Measurements from ENCODE around the gene TEP1. TPM values are rescaled to one million over a fixed set of nuclear protein-coding genes. Genes with fewer than 3 reads are reported as not detected.
"Not testable (repeated sequence)": the region's sequence is repeated elsewhere in the genome, so short reads cannot be mapped to it uniquely, and the experiment has no call there.

The TEP1 gene
- total RNA-seq, 1 donor from 2014 or later, result 38.0 TPM

- Mint-ChIP-seq H3K36me3 (ENCODE audit: unreplicated experiment) (peaks cover 56% of the 10 kb centered on the region), H3K4me3 (ENCODE audit: unreplicated experiment) (no peak overlapping the region), H3K9me3 (ENCODE audit: unreplicated experiment) (no peaks in the 10 kb centered on the region), H3K4me1 (ENCODE audit: unreplicated experiment) (no peaks in the 10 kb centered on the region), H3K27ac (ENCODE audit: unreplicated experiment) (no peak overlapping the region), H3K27me3 (ENCODE audit: unreplicated experiment) (no peaks in the 10 kb centered on the region)
- TF ChIP-seq CTCF (IDR thresholded peaks at IDR 0.05), result no peak
- DNase-seq (ENCODE audit: extremely low spot score, unreplicated experiment), result peak; percentile 80
Observed at GRCh38 chr14:20376071-20376588, 37.2 kb downstream of the TEP1 start.

- H3K4me1 Mint-ChIP-seq (ENCODE audit: unreplicated experiment), result no peaks in the 10 kb centered on the region
- no peaks in the 10 kb centered on the region for H3K27me3 Mint-ChIP-seq (ENCODE audit: unreplicated experiment)
- no peak overlapping the region for H3K4me3 Mint-ChIP-seq (ENCODE audit: unreplicated experiment)
- peaks cover 56% of the 10 kb centered on the region for H3K36me3 Mint-ChIP-seq (ENCODE audit: unreplicated experiment)
- H3K9me3 Mint-ChIP-seq (ENCODE audit: unreplicated experiment), result no peaks in the 10 kb centered on the region
- no peak overlapping the region for H3K27ac Mint-ChIP-seq (ENCODE audit: unreplicated experiment)
- TF ChIP-seq CTCF (IDR thresholded peaks at IDR 0.05), result no peak
- DNase-seq (ENCODE audit: extremely low spot score, unreplicated experiment), result peak; percentile 64
Observed at GRCh38 chr14:20375471-20375870, 37.8 kb downstream of the TEP1 start.

- no peak for DNase-seq (ENCODE audit: extremely low spot score, unreplicated experiment)
- H3K4me1 Mint-ChIP-seq (ENCODE audit: unreplicated experiment), result no peaks in the 10 kb centered on the region
- peaks cover 58% of the 10 kb centered on the region for H3K36me3 Mint-ChIP-seq (ENCODE audit: unreplicated experiment)
- H3K4me3 Mint-ChIP-seq (ENCODE audit: unreplicated experiment), result no peak overlapping the region
- no peaks in the 10 kb centered on the region for H3K9me3 Mint-ChIP-seq (ENCODE audit: unreplicated experiment)
- no peak overlapping the region for H3K27ac Mint-ChIP-seq (ENCODE audit: unreplicated experiment)
- no peak for TF ChIP-seq CTCF (IDR thresholded peaks at IDR 0.05)
- H3K27me3 Mint-ChIP-seq (ENCODE audit: unreplicated experiment), result no peaks in the 10 kb centered on the region
Observed at GRCh38 chr14:20372796-20373195, 40.5 kb downstream of the TEP1 start.

GRCh38 chr14:20365928-20366327, 47.4 kb downstream of the TEP1 start:
- Mint-ChIP-seq H3K4me3 (ENCODE audit: unreplicated experiment) (no peak overlapping the region), H3K36me3 (ENCODE audit: unreplicated experiment) (peaks cover 41% of the 10 kb centered on the region), H3K4me1 (ENCODE audit: unreplicated experiment) (no peaks in the 10 kb centered on the region), H3K27ac (ENCODE audit: unreplicated experiment) (no peak overlapping the region), H3K9me3 (ENCODE audit: unreplicated experiment) (no peaks in the 10 kb centered on the region), H3K27me3 (ENCODE audit: unreplicated experiment) (no peaks in the 10 kb centered on the region)
- no peak for TF ChIP-seq CTCF (IDR thresholded peaks at IDR 0.05)
- no peak for DNase-seq (ENCODE audit: extremely low spot score, unreplicated experiment)

GRCh38 chr14:20358474-20358873, 54.8 kb downstream of the TEP1 start:
- not testable (repeated sequence) for H3K27me3 Mint-ChIP-seq (ENCODE audit: unreplicated experiment)

GRCh38 chr14:20356422-20356821, 56.9 kb downstream of the TEP1 start:
- Mint-ChIP-seq H3K4me3 (ENCODE audit: unreplicated experiment) (no peak overlapping the region), H3K36me3 (ENCODE audit: unreplicated experiment) (peaks cover 48% of the 10 kb centered on the region), H3K27me3 (ENCODE audit: unreplicated experiment) (no peaks in the 10 kb centered on the region), H3K4me1 (ENCODE audit: unreplicated experiment) (no peaks in the 10 kb centered on the region), H3K9me3 (ENCODE audit: unreplicated experiment) (no peaks in the 10 kb centered on the region), H3K27ac (ENCODE audit: unreplicated experiment) (peak overlapping the region; percentile 9)
- DNase-seq (ENCODE audit: extremely low spot score, unreplicated experiment), result no peak
- TF ChIP-seq CTCF (IDR thresholded peaks at IDR 0.05), result no peak

More at GRCh38 chr14:20358474-20358873, 54.8 kb downstream of the TEP1 start:
- H3K4me3 Mint-ChIP-seq (ENCODE audit: unreplicated experiment); H3K27ac Mint-ChIP-seq (ENCODE audit: unreplicated experiment); DNase-seq (ENCODE audit: extremely low spot score, unreplicated experiment); H3K9me3 Mint-ChIP-seq (ENCODE audit: unreplicated experiment); H3K4me1 Mint-ChIP-seq (ENCODE audit: unreplicated experiment): not testable (repeated sequence)
- peaks cover 50% of the 10 kb centered on the region for H3K36me3 Mint-ChIP-seq (ENCODE audit: unreplicated experiment)

Measured in osteocyte (in vitro differentiated cells).